NCI-H2081 (cell line): Measurements from ENCODE around the gene R3HDML.

Source experiments
- DNase-seq, 2 experiments: peaks; one replicate each; lab custom pipeline; 2025; lab: John Stamatoyannopoulos, UW

Gene R3HDML

DNA sequence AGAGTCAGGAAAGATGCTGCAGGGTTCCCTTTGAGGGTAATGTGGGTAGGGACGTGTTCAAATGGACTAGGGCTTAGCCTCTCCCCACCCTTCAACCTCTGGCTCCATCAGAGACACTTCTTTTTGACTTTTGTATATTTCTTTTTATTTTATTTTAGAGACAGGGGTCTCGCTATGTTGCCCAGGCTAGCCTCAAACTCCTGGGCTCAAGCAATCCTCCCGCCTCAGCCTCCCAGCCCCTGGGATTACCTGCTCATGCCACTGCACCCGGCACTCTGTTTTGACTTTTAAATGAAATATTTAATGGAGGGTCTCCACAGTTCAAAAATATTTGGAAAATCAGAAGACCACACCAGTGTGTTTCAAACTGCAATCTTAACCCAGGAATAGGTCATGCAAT, 27.2 kb downstream of the R3HDML start:
- DNase-seq, result no peak

DNA sequence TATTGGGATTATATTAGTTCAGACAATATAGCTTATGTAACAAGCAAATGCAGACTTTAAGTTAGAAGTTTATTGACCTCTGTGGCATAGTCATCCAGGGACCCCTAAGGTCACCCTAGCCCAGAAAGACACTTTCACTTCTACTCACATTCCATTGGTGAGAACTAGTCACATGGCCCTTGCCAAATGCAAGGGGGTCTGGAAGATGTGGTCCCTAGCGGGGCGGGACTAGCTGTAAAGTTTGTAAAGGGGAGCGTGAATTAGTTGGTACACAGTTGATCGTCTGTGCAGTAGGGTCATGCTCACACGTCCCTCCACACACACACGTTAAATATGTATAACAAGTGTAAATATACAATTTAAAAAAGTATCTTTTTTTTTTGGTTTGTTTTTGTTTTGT, 27.9 kb downstream of the R3HDML start:
- DNase-seq, result no peak

DNA sequence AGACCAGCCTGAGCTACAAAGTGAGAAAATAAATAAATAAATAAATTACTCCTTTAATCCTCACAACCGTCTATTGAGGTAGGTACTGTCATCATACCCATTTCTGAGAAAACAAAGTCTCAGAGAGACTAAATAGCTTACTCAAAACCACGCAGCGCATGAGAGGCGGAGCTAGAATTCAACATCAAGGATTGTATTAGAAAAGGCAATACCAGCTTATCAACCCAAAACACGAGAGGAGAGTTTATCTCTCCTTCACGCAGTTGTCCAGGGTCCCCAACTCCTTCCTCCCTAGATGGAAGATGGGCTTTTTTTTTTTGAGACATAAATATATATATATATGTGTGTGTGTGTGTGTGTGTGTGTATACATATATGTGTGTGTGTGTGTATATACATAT, 30.9 kb downstream of the R3HDML start:
- DNase-seq, result no peak

DNA sequence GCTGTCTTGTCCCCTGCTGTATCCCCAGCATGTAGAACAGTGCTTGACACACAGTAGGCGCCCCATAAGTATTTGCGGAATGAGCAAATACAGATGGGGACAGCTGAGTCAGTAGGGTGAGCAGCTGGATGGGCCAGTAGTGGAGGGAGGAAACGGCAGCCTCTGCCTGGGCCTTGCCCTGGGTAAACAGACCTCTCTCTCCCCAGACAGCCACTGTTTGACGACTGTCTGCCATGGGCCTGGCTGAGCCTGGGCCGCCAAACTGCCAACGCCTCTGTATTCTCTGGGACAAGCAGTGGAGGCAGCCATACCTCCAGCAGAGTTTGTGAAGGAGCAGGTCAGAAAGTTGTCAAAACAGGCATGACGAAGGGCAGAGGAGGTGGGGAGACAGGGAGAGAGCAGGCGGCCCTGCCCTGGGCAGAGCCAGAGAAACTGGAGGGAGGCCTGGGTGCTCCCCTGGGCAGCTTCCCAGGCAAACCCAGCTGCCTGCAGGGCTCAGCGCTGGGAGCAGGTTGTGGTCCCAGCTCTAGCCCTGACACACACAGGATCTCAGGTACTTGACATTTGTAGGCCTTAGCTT, 33.9 kb downstream of the R3HDML start:
- DNase-seq, result no peak

DNA sequence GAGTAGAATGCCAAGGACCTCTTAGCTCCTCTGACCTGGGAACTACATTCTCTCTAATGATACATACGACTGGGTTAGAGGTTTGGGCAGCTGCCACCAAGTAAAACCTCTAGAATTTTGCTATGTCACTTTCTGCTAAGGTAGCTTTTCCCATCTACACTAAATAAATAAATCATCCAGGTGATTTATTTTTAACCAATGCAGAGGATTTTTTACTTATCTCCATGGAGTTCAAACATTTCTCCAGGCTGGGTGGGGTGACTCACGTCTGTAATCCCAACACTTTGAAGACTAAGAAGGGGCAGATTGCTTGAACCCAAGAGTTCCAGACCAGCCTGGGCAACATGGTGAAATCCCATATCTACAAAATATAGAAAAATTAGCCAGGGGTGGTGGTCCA, 45.8 kb downstream of the R3HDML start:
- DNase-seq, result no peak

DNA sequence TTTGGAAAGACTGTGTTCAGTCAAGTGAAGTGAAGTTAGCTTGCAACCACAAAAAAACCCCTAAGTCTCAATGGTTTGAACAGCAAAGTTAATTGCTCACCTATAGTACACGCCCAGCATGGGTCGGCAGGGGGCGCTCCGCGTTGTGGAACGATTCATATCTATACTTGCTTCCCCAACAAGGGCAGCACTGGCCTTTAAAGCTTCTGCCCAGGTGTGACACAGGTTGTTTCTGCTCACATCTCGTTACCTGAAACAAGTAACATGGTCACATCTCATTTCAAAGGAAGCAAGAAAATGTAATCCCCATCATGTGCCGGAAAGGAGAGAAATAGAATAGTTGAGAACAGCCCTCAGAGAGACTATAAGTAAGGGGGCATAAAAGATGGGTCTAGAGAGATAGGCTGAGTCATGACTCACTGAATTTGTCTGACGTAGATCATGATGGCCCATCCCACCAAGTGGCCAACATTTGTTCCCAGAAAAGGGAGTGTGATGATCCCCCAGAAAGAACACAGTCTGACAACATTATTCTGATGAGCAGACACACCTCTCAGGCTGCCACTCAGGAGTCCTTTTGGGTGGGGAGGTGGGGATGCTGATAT, 47.7 kb downstream of the R3HDML start:
- peak; percentile 43 to 63 for DNase-seq

DNA sequence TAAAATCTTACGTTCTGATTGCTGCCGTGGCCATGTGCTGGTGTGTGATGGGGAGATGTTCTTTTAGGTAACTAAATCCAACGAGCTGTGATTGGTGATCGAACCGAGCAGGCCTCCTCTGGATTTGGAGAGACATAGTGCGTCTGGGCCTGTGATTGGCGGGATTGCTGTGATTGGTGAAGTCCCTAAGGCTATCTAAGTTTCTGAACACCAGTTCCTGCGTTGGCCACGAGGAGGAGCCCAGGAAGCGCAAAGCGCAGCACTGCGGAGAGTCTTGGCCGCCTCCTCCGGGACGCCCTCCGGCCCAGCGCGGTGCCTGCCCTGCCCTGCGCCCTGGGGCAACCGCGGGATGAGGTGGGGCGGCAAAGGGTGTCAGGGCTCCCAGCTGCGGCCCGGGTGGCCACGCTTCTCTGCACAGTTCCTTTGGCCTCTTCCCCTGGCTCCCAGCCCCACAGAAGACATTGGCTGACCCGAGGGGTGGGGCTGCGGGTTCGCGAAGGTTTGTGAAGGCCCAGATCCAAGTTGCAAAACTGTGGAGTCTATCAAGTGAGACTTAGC, 51.7 kb downstream of the R3HDML start:
- DNase-seq, result peak; percentile 48 to 49

DNA sequence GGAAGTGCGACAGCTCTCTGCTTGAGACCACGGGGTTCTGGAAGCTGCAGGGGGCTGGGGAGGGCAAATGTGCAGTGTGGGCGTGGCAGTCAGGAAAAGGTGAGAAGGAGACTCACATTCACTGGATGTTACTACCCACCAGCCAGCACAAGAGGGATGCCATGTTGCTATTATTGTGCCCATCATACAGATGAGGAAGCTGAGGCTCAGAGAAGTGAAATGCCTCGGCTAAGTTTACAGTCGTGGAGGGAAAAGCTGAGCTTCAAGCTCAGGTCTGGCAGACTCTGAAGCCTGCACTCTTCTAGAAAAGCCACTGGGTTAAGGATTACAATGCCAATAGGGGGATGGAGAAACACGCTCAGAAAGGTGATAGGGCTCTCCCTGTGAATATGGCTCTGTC, 53.0 kb downstream of the R3HDML start:
- no peak for DNase-seq

DNA sequence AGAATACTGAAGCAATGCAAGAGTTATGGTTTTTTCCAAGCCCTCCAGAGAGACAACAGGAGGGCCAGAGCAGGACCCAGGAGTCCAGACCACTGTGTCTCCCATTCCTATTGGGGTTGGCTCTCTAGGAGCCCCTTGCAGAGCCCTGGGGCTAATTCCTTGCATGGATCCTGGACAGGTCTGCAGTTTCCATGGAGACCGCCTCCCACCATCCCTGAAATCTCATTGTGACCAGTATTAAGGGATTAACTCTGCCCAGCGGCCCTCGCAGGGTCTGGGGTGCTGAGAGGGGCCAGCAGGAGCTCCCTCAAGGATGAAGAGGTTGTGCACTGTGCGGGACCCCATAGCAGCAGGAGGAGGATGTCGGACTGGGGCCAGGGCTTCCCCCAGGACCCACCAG, 53.4 kb downstream of the R3HDML start:
- DNase-seq, result no peak

DNA sequence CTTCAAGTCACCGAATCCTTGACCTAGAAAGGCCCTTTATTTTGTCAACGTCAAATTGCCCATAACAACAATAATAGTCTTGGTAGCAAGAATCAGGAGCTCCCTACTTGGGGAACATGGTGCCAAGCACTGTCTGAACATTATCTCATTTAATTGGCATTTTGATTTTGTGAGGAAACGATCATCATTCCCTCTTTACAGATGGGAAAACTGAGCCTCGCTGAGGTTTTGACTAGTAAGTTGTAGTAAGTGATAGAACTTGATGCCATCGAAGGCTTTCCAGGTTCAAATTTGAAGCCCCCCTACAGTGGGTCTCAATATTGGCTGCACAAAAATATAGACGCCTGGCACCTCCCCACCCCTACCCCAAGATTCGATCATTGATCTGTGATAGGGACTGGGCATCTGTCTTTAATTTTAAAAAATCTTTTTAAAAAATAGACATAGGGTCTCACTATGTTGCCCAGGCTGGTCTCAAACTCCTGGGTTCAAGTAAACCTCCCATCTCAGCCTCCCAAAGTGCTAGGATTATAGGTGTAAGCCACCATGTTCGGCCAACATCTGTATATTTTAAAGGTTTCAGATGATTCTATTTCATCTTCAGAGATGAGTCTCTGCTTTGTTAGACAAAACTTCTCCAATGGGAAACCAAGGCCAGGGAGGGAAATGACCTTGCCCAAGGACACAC, 55.4 kb downstream of the R3HDML start:
- DNase-seq, result no peak

DNA sequence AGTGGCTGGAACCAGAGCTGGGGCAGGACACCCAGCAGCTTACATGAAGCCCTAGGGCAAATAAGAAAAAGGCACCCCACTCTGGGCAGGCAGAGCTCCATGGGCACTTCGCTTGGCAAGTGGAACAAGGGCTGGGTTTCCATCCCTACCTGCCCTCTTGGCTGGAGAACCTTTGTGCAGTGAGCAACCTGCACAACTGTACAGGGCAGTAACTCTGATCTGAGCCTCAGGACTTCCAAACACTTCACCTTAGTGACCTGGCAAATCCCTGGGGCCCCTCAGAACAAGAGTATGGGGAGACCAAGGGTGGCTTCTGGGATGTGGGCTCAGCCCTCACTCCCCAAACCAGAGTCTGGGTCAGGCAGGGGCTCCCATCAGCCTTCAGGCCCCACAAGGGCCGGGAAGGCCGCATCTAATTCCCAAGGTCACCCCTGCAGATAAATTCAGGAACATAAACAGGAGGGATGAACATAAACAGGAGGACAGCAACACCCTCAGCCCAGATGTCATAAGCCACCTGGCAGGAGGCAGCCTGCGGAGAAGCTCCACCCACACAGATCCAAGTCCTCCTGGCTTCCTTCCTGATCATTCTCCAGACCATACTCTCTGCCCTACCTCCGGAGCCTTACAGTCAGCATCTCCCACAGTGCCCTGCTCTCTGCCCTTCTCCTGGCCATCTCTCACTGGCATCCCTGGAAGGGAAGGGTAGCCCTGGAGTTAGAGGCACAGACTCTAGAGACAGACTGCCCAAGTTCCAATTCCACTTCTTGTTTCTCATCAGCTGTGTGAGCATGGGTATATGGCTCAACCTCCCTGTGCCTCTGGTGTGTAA, 56.1 kb downstream of the R3HDML start:
- no peak for DNase-seq

DNA sequence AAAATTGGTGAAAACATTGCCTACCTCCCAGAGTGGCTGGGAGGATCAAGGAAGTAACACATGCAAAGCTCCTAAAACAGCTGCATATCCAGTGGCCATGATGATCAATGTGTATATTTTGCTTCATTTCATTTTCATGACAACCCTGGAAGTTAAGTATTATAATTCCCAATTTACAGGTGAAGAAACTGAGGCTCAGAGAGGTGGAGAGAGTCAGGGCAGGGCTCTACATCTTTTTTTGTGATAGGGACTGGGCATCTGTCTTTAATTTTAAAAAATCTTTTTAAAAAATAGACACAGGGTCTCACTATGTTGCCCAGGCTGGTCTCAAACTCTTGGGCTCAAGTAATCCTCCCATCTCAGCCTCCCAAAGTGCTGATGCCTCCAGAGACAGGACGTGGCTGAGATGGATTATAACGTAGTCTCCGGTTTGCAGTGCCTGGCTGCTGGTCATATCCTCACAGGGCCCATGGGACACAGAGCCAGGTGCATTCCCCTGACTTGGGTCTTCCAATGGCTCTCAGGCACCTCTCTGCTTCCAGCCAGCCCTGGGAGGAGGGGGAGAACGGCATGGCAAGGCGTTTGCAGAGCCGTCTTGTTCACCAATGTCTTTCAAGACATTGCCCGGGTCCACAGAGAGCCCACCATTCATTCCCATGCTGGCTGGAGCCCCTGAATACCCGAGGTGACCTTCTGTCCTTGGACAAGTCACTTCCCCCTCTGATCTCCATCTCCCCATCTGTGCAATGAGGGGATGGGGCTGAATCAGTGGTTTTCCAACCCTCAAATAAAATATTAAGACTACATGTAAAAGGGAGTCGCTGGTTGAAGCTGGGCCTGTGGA, 57.0 kb downstream of the R3HDML start:
- DNase-seq, result no peak

DNA sequence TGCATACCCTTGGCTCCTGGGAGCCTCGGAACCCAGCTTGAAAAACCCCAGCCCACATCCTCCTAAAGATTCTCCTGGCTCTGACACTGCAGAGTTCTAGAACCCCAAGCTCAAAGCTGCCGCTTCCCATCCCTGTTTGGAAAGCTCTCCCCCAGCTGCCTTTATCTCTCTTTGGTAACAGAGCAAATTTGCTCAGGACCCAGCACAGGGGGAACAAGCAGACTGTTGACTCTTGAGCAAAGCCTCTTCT, 57.5 kb downstream of the R3HDML start:
- DNase-seq, result no peak

DNA sequence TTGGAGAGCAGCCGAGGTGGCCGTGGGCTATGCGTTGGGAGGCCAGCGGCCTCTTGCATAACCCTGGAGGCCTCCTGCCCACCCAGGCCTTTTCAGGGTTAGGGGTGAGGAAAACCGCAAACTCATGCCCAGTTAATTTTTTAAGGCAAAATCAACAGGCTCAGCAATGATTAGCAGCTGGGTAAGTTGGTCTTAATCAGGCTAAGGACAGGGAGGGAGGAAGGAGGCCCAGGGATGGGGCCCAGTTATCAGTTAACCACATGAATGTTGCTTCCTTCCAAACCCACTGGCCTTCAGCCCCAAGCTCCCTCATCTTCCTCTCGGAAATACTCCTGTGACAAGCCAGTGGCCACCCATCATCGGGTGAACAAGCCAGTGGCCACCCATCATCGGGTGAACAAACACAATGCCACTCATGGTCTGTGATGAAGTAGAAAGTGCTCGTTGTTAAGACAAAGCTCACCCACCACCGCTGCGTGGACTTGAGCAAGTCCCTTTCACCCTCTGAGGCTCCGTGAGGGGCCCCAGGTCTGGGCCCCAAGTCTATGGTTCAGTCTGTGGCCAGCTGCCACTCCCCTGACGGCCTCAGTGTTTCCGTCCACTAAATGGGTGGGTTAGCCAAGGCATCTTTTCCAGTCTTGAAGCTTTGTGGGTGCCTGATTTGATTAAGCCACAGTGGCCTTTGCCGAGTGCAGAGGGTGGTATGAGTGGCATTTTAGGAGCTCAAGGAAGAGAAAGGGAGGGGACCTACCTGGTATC, 58.0 kb downstream of the R3HDML start:
- DNase-seq, result no peak

DNA sequence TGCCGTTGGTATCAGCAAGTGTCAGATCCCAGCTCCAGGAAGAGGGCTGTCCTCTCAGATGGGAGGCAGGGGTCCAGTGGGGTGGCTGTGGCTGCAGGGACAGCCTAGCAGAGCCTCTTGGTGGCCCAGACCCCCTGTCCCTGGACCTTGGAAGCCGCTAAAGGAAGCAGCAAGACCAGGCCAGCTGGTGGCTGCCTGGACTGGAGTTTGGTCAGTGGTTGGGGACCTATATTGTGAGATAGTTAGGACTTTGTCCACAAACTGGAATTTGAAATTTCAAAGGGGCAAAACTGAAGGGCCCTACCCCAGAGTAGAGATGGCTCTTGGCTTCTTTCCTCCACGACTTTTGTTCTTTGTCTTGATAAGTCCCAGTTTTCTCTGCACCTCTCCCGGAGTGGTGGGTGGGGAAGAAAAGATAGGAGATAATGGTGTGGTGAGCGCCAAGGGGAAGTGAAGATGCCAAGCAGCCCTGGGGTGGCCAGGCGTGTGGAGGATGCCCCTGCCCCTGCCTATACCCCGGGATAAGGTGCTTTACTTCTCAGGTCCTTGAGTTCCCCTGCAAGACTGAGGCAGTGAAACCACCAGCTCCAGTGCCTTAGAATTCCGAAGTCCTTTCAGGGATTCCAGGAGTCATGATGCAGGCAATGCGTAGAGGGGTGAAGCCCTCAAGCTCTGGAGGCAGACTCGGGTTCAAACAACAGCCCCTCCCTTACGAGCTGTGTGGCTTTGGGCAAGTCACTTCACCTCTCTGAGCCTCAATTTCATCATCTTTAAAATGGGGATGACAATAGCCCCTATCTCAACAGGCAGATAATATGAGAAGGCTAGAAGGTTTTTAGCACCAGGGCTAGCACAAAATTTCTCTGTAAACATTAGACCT, 58.9 kb downstream of the R3HDML start:
- DNase-seq, result no peak

DNA sequence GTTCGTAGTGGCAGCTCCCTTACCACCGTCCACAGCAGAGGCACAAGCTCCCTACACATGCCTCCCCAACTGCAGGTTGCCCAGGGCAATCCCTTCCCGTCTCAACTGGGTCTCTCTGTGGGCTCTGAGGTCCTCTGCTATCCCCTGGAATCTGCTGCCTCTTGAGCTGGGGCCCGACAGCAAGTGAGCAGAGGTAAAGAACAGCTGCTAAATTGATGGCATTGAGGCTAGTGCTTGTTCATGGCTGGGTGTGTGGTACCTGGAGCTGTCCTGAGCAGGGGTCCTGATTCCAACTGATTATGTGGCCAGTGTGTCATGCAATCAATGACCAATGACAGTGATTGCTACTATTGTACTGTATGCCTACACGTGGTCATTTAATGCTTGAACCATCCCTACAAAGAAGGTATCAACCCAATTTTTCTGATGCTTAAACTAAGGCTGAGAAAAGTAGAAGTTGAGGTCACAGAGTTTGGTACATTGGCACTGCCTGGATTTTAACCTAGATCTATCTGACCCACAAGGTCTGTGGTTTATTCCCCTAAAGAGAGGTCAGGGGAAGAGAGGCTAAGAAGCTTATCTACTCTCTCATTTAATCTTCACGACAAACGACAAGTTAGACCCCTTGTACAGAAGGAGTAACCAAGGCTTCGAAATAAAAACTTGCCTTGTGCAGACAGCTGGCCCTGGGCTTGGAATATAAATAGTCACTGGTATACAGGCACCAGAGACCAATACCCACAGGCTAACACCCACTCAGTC, 59.7 kb downstream of the R3HDML start:
- DNase-seq, result no peak

DNA sequence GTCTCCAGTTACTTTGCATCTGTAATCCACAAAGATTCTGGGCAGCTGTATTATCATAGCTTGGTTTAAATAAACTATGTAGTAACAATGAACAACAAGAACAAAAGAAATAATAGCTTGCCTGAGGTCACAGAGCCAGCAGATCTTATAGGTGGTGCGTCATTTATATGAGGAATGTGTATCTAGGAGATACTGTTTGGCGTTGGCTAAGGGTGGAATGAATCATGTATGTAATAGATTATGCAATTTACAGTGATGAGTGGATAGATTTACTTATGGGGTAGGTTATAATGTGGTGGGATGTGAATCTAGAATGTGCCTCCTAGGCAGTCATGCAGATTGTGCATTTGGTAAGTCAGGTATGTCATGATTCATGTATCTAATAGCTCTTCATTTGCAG, 61.5 kb downstream of the R3HDML start:
- DNase-seq, result no peak

DNA sequence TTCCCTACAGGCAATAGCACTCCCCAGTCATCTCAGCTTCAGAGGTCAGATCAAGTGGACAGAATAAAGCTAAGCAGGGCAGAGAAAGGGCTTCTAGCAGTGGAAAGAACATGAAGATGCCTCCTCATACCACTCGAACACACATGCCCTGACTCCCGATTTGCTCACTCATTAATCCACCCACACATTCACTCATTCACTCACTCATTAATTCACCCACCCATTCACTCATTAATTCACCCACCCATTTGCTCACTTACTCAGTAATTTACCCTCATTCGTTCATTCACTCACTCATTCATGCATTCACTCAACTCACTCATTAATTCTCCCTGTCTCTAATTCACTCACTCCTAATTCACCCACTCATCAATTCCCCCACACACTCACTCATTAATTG, 62.6 kb downstream of the R3HDML start:
- no peak for DNase-seq

DNA sequence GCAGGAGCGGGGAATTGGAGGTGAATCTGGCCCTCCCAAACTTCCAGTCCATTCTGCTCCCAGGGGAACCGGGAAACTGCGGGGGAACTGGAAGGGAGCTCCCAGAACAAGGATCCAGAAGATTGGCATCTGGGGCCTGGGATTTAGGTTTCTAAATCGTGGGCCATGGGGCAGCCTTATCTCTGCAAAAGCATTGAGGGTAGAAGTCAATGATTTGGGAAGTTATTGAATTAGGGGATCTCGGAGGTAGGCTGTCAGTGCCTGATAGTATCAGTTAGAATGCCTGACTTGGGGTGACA, 63.8 kb downstream of the R3HDML start:
- DNase-seq, result no peak
